ENCODE data around the gene TREML2.

TREML2 gene

GRCh38 chr6:41176189-41176588 is 24.8 kb downstream of the TREML2 start:
- CTCF ChIA-PET: interaction anchor here (0.6 kb wide), 1 partner anchor 102 kb away, joined by 3 read pairs; no protein-coding TSS in a partner anchor
- peaks cover under 1% of the 10 kb centered on the region for H3K4me1 Mint-ChIP-seq
- H3K36me3 Mint-ChIP-seq: no peaks in the 10 kb centered on the region
- H3K4me3 Mint-ChIP-seq: no peak overlapping the region
- no peak for DNase-seq
- peaks cover 38% of the 10 kb centered on the region for H3K27me3 Mint-ChIP-seq
- no peaks in the 10 kb centered on the region for H3K9me3 Mint-ChIP-seq
- no peak overlapping the region for H3K27ac Mint-ChIP-seq

GRCh38 chr6:41175084-41175483 is 25.9 kb downstream of the TREML2 start:
- Mint-ChIP-seq H3K27ac (no peak overlapping the region), H3K27me3 (peaks cover 35% of the 10 kb centered on the region), H3K36me3 (no peaks in the 10 kb centered on the region), H3K4me3 (no peak overlapping the region), H3K9me3 (no peaks in the 10 kb centered on the region), H3K4me1 (no peaks in the 10 kb centered on the region)
- CTCF ChIA-PET: no interaction called here
- no peak for DNase-seq

GRCh38 chr6:41174610-41175009 is 26.3 kb downstream of the TREML2 start:
- Mint-ChIP-seq H3K4me3 (no peak overlapping the region), H3K36me3 (no peaks in the 10 kb centered on the region), H3K4me1 (no peaks in the 10 kb centered on the region), H3K27me3 (peaks cover 33% of the 10 kb centered on the region), H3K27ac (no peak overlapping the region), H3K9me3 (no peaks in the 10 kb centered on the region)
- DNase-seq: no peak
- CTCF ChIA-PET: interaction anchor here (0.9 to 1.7 kb wide), 2 partner anchors 10 to 21 kb away, joined by 3 read pairs; partner anchors contain the start of gene TREML1

DNA sequence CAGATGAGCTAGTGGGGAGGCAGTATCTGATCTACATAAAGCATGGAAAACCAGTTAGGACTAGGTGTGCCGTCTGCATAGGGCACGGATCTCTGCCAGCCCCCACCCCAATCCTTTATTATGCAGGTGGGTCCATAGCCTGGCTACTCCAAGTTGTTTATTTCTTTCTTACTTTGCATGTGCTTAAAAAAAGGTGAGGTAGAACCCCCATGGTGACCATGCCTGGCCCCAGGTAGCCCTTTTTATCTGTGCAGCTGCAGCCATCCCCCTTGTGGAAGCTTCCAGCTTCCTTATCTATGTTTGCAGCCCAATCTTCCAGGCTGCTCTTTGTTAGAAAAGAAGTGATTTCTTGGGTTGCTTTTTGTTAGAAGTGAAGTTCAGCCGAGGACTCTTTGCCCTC is 29.0 kb downstream of the TREML2 start:
- H3K9me3 Mint-ChIP-seq: no peaks in the 10 kb centered on the region
- H3K27me3 Mint-ChIP-seq: peaks cover 26% of the 10 kb centered on the region
- CTCF ChIA-PET: interaction anchor here (0.6 kb wide), 1 partner anchor 15 kb away, joined by 3 read pairs; no protein-coding TSS in a partner anchor
- H3K4me1 Mint-ChIP-seq: no peaks in the 10 kb centered on the region
- H3K4me3 Mint-ChIP-seq: no peak overlapping the region
- no peaks in the 10 kb centered on the region for H3K36me3 Mint-ChIP-seq
- H3K27ac Mint-ChIP-seq: no peak overlapping the region
- DNase-seq: no peak

GRCh38 chr6:41170547-41171160 is 30.3 kb downstream of the TREML2 start:
- no peaks in the 10 kb centered on the region for H3K9me3 Mint-ChIP-seq
- H3K27ac Mint-ChIP-seq: no peak overlapping the region
- no peaks in the 10 kb centered on the region for H3K36me3 Mint-ChIP-seq
- H3K4me1 Mint-ChIP-seq: no peaks in the 10 kb centered on the region
- H3K27me3 Mint-ChIP-seq: peaks cover 18% of the 10 kb centered on the region
- CTCF ChIA-PET: interaction anchor here (1.0 to 1.1 kb wide), 2 partner anchors 12 to 149 kb away, joined by 4 to 5 read pairs; no protein-coding TSS in a partner anchor
- no peak overlapping the region for H3K4me3 Mint-ChIP-seq
- DNase-seq: no peak

DNA sequence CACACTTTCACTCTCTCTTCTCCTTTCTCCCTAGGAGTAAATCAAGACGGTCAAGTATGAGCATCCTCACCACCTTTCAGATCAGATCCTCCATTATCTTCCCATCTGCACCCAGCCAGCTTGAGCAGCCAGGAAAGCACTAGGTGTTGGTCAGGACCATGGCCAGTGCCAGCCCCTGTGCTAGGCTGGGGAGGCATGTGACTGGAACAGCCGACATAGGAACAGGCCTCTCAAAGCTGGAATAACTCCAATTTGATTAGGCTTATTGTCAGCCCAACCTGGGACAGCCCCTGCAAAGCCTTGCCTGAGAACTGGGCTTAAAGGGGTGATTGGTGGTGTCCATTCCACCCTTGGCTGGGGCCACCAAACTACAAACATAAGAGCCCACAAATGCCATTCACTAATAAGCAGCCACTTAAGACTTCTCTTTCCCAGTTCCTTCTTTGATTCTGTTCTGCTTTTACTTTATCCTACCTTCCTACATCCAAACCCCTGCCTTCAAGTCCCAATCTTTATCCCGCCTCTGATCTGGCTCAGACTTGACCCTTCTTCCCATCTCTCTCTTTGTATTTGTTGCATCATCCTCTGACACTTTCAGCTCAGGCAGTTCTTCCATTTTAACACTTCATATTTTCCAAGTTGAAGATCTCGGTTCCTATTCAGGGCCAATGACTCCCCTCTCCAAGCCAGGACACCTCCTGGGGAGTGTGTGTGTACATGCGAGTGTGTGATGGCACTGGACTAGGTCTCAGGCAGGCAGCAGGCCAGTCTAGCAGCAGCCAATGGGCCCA is 33.6 kb downstream of the TREML2 start:
- H3K27ac Mint-ChIP-seq: no peak overlapping the region
- no peaks in the 10 kb centered on the region for H3K4me1 Mint-ChIP-seq
- CTCF ChIA-PET: no interaction called here
- no peaks in the 10 kb centered on the region for H3K9me3 Mint-ChIP-seq
- H3K36me3 Mint-ChIP-seq: no peaks in the 10 kb centered on the region
- H3K4me3 Mint-ChIP-seq: no peak overlapping the region
- peak; percentile 47 for DNase-seq
- H3K27me3 Mint-ChIP-seq: peaks cover 26% of the 10 kb centered on the region

- Mint-ChIP-seq H3K4me3 (no peak overlapping the region), H3K27me3 (peaks cover 35% of the 10 kb centered on the region), H3K4me1 (no peaks in the 10 kb centered on the region), H3K27ac (no peak overlapping the region), H3K9me3 (no peaks in the 10 kb centered on the region), H3K36me3 (no peaks in the 10 kb centered on the region)
- CTCF ChIA-PET: no interaction called here
- no peak for DNase-seq
These were observed 36.3 kb downstream of the TREML2 start for GRCh38 chr6:41164551-41165120.

DNA sequence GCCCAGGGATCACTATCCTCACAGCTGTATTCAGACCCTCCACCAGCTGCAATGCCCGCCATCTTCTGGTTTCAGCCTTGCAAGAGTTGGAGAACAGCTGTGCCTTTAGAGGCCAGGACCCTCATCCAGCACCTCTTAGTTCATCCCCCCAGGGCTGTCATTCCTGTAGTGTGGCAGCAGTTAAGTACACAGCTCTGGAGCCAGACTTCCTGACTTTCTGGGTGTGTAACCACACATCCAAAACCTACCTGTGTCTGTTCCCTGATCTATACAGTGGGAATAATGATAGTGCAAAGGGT is 37.6 kb downstream of the TREML2 start:
- Mint-ChIP-seq H3K27ac (no peak overlapping the region), H3K36me3 (no peaks in the 10 kb centered on the region), H3K4me3 (no peak overlapping the region), H3K27me3 (peaks cover 43% of the 10 kb centered on the region), H3K4me1 (no peaks in the 10 kb centered on the region), H3K9me3 (no peaks in the 10 kb centered on the region)
- no peak for DNase-seq
- CTCF ChIA-PET: no interaction called here

DNA sequence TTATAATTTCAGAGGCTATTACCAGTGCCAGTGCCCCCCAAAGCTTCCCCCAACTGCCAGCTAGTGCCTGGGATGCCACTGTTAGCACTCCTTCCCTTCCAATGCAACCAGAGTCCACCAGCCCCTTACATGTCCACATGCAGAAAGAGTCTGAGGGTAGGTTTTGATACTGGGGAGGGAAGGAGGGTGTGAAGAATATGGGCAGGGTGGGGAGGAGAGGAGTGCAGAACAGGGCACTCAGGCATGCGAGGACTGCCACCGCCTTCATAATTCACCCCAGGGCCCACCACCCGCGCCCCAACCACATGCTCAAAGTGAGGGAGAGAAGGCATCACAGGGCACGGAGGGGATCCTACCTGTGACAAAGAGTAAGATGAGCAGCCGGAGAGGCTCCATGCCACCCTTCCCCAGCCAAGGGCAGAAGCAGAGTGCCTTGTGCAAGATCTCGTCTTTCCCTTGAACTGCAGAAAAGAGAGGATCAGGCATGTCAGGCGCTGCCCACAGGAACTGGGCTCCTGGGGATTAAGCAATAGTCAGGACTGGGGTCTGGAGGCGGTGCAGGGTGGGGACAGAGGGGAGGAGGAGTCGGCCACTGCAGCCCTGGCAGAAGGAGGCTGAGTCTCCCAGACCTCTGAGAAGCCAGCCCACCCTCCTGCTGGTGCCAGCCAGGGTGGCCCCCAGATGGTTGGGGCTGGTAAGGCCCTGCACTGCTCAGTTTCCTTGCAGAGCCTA is 38.1 kb downstream of the TREML2 start, which contains the start of gene TREM2:
TSS of gene TREM2 (minus strand) at position 430 of the 732 bp plus-strand sequence. CDS start at position 396, 34 bp downstream.
- H3K36me3 Mint-ChIP-seq: no peaks in the 10 kb centered on the region
- DNase-seq: no peak
- no peak within 1 kb of the TSS for H3K4me3 Mint-ChIP-seq
- H3K4me1 Mint-ChIP-seq: no peaks in the 10 kb centered on the region
- H3K27ac Mint-ChIP-seq: no peak within 1 kb of the TSS
- no peaks in the 10 kb centered on the region for H3K9me3 Mint-ChIP-seq
- CTCF ChIA-PET: no interaction called here
- peaks cover 48% of the 10 kb centered on the region for H3K27me3 Mint-ChIP-seq

- CTCF ChIA-PET: no interaction called here
- Mint-ChIP-seq H3K27me3 (peaks cover 52% of the 10 kb centered on the region), H3K36me3 (no peaks in the 10 kb centered on the region), H3K27ac (no peak overlapping the region), H3K4me3 (no peak overlapping the region), H3K4me1 (no peaks in the 10 kb centered on the region), H3K9me3 (no peaks in the 10 kb centered on the region)
- DNase-seq: no peak
These were observed 38.9 kb downstream of the TREML2 start for GRCh38 chr6:41161851-41162552.

- Mint-ChIP-seq H3K36me3 (no peaks in the 10 kb centered on the region), H3K27me3 (peaks cover 54% of the 10 kb centered on the region), H3K4me3 (no peak overlapping the region), H3K27ac (no peak overlapping the region), H3K4me1 (no peaks in the 10 kb centered on the region), H3K9me3 (no peaks in the 10 kb centered on the region)
- CTCF ChIA-PET: no interaction called here
- DNase-seq: no peak
These were observed 39.6 kb downstream of the TREML2 start for GRCh38 chr6:41161380-41161779.

DNA sequence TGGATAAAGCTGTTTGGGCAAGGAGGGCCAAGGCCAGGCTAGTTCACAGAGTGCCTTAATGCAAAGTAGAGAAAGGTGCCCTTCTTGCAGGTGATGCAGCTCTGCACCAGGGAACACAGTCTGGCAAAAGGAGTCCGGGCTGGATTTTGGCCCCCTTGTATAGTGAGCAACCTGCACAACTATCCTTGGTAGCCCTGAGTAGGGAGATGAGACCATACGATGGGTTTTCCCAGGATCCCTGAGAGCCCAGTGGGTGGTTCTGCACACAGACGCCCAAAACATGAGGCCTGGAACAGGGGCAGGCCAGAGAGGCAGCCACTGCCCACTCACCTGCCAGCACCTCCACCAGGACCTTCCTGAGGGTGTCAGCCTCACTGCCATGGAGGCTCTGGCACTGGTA is 40.0 kb downstream of the TREML2 start:
- CTCF ChIA-PET: no interaction called here
- H3K9me3 Mint-ChIP-seq: no peaks in the 10 kb centered on the region

DNA sequence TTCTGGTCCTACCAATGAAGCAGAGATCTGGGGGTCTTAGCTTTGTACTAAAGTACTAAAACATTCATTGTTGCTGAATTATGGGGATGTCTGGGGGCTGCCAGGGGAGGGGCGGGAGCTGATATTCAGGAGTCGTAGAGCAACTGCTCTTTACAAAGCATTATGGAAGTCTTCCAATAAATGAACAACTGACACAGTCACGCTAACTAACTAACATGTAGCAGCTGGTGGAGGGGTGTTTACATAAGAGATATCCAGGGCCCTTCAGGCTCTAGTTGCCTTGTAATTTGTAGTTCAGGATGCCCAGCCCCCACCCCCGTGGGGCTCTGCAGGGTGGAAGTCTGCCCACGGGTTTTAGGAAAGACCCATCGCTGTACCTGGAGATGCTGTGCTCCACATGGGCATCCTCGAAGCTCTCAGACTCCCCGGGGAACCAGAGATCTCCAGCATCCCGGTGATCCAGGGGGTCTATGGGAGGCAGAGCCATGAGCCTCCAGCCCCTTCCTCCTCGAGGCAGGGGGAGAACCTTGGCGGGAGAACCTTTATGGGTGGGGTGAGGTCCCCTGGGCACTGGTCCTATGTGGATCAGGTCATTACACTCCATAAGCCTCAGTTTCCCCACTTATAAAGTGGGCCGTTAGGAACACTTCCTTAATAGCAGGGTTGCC is 41.4 kb downstream of the TREML2 start:
- Mint-ChIP-seq H3K27ac (no peak overlapping the region), H3K4me1 (no peaks in the 10 kb centered on the region)

More for the DNA sequence above, 40.0 kb downstream of the TREML2 start:
- no peak overlapping the region for H3K27ac Mint-ChIP-seq
- H3K36me3 Mint-ChIP-seq: no peaks in the 10 kb centered on the region
- no peaks in the 10 kb centered on the region for H3K4me1 Mint-ChIP-seq
- no peak for DNase-seq
- H3K4me3 Mint-ChIP-seq: no peak overlapping the region
- peaks cover 58% of the 10 kb centered on the region for H3K27me3 Mint-ChIP-seq

More for the DNA sequence above, 41.4 kb downstream of the TREML2 start:
- DNase-seq: no peak
- Mint-ChIP-seq H3K27me3 (peaks cover 66% of the 10 kb centered on the region), H3K36me3 (no peaks in the 10 kb centered on the region), H3K4me3 (no peak overlapping the region), H3K9me3 (no peaks in the 10 kb centered on the region)
- CTCF ChIA-PET: interaction anchor here (1.3 kb wide), 1 partner anchor 120 kb away, joined by 3 read pairs; the partner anchor contains the start of gene UNC5CL
